ENCODE results near the gene DDX54.
"Not testable (repeated sequence)": the region's sequence is repeated elsewhere in the genome, so short reads cannot be mapped to it uniquely, and the experiment has no call there.

The DDX54 gene

DNA sequence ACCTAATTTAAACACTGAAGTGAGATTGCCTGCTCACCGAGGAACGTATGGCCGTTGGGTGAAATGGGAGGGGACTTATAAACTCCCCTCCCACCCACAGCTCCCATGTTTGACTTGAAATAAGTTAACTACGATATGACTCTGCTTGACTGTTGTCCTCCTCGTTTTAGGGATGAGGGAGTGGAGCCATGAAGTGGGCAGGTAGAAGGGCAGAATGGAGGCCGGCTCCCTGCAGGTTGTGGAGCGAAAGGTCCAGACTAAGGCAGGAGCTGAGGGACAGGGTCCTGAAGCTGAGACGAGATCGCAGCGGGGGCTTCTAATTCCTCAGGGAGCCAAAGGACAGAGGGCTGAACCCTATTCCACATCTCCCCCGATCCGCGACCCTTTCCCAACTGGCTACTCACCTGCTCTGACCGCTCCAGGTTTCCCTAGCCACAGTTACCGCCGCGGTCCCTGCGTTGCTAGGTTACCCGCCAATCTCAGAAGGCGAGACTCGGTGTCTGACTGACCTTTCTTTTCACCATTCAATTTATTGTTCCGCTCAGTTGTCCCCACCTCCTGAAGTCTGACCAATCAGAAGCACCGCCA is 35.4 kb upstream of the DDX54 start:
- DNase-seq: peak; percentile 28

DNA sequence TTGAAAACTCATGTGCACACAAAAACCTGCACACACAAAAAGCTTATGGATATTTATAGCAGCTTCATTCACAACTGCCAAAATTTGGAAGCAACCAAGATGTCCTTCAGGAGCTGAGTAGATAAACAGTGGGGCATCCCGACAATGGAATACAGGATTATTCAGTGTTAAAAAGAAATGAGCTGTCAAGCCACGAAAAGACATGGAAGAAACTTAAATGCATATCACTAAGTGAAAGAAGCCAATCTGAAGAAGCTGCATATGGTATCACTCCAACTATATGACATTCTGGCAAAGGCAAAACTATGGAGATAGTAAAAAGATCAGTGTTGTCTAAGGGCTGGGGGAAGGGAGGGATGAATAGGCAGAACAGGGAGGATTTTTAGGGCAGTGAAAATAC is 30.7 kb upstream of the DDX54 start:
- DNase-seq: no peak

DNA sequence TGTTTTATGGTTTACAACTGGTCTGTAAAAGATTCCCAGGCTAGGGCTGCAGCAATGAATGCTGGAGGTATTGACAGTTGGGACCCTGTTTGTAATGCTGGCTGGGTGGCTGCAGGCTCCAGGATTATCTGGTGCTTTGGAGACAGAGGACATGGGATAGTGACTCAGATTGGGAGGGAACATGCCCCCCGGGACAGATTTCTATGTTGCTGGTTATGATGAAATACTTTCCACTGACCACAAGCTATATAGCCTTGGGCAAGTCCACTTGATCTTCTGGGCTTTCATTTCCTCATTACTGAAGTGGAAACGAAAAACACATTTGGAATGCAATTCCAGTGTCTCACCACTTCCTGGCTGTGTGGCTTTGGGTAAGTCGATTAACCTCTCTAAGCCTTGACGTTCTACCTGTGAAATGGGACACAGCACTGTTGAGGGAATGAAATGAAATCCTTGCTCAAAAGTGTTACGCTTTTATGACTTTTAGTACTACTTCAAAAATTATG is 29.7 kb upstream of the DDX54 start:
- peak; percentile 59 for DNase-seq

DNA sequence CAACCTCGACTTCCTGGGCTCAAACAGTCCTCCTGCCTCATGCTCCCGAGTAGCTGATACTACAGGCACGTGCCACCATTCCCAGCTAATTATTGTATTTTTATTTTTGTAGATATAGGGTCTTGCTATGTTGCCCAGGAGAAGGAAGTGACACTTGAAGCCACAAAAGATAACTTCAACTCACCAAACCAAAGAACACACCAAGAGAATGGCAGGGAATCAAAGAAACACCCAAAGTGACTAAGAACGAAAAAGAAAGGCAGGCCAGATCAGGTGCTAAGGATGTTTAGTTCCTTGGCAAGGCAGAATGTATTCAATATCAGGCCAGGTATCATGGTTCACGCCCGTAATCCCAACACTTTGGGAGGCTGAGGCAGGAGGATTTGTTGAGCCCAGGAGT is 25.9 kb upstream of the DDX54 start:
- DNase-seq: no peak

DNA sequence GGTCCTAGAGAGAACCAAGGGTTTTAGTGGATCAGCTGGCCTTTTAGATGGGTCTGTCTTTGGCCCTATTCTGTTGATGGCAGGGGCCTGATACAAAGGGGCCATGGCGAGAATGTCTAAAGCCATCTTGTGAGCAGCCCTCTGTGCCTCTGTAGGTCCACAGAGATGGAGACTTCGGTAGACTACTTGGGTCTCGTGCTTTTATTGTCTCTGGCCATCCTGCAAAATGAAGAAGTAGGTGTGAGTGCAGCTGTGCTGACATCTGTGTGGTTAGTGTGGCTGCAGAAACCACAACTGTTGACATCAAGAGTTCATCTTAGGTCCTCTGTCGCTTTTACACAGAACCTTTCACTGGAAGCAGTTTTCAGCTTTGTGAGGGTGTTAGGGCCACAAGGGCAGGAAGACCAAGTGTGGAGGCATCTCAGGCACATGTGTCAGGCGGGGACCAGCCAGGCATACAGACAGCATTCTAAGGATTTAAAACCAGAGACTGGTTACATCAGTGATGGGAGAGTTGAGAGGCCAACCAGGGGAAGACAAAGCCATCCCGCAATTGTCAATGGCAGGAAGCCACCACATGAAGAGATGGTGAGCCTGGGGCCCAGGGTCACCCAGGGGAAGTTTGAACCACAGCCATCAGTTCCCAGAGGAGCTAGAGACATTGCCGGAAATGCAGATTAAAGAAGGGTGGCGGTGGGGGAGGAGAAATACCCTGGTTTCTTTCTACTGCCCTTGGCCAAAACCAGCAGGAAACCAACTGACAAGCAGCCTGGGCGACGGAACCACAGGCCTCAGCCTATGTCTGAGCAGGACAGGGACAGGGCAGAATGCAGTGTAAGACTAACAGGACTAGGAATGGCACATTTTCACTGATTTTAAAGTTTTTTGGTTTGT is 23.0 kb upstream of the DDX54 start:
- peak; percentile 93 for DNase-seq

DNA sequence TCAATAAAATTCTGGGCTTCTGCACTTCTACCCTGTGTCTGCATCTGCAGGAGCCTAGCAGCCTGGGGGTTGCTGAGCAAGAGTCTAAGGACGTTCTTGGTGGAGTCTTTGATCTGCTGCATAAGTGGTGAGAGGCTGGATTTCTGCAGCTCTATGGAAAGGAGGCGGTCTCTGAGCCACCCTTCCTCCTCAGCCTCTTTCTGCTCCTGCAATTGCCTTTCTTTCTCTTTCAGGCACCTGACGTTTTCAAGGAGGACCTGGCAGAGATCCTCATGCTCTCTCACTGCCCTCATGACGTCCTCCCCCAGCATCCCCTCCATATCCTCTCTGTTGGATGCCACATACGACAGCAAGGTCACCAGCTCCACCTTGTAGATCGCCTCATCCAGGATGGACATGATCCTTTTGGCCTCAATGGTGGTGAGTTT is 22.3 kb upstream of the DDX54 start:
- peak; percentile 70 for DNase-seq

DNA sequence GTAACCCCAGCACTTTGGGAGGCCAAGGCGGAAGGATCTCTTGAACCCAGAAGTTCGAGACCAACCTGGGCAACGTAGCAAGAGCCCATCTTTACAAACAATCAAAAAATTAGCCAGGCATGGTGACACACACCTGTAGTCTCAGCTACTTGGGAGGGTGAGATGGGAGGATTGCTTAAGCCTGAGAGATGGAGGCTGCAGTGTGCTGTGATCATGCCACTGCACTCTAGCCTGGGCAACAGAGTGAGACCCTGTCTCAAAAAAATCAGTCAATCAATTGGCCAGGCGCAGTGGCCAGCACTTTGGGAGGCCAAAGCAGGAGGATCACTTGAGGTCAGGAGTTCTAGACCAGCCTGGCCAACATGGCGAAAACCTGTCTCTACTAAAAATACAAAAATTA is 21.5 kb upstream of the DDX54 start:
- DNase-seq: not testable (repeated sequence)

DNA sequence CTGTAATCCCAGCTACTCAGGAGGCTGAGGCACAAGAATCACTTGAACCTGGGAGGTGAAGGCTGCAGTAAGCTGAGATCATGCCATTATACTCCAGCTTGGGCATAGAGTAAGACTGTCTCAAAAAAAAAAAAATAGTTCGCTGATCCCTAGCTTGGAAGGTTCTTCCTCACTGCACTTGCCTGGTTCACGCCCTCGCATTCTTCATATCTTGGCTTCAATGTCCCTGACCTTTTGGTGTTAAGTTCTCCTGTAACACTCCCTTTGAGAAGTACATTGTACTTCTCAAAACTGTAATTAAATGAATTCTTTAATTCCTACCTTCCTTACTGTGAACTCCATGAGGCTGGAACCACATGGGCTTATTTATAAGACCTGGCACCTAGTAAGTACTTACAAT is 19.5 kb upstream of the DDX54 start:
- no peak for DNase-seq

DNA sequence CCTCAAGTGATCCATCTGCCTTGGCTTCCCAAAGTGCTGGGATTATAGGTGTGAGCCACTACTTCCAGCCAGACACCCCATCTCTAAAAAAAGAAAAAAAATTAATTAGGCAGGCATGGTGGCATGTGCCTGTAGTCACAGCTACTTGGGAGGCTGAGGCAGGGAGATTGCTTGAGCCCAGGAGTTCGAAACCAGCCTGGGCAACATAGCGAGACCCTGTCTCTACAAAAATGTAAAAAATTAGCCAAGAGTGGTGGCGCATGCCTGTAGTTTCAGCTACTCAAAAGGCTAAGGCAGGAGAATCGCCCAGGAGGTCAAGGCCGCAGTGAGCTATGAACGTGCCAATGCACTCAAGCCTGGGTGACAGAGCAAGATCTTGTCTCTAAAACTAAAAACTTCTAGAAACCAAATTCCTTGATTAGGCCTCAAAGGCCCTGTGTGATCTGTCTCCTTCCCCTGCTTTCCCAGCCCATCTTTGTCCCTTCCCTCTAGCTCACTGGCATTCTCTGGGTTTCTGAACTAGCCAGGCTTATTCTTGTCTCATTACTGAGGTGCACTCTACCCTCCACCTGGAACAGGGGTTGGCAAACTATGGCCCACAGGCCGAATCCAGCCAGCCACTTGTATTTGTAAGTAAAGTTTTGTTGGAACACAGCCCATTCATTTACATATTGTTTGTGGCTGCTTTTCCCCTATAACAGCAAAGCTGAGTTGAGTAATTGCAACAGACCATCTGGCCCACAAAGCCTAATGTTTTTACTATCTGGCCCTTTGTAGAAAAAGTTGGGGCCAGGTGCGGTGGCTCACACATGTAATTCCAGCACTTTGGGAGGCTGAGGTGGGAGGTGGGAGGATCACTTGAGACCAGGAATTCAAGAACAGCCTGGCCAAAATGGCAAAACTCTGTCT is 18.8 kb upstream of the DDX54 start:
- DNase-seq: peak; percentile 79

DNA sequence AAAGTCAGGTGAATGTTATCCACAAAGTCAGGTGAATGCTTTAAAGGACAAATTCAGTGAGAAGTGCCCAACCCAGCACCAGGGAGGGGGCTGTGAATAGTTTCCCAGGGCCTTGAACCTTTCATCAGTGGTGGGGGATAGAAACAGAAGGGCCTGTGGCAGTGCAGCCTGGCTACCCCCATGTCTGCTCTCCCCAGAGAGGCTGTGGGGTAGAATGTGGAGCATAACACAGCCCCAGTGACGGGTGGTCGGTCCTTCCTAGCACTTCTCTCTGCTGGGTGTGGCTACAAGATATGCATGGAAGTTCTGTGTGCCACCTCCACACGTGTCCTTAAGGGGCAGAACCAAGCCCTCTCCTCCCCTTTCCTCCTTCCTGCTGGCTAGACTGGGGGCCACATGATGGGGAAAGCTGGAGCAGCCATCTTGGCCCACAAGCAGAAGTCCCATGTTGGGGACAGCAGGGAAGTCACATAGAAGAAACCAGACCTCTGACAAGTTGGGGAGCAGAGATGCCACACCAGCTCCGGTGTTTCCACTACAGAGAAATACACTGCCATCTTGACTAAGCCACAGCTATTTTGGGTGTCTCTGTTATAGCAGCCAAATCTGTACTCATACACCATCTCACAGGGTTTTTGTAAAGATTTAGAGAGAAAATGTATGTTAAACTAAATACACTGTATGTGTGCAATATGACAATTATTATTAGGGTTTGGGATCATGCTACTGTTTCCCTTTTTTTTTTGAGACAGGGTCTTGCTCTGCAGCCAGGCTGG is 17.2 kb upstream of the DDX54 start:
- no peak for DNase-seq

DNA sequence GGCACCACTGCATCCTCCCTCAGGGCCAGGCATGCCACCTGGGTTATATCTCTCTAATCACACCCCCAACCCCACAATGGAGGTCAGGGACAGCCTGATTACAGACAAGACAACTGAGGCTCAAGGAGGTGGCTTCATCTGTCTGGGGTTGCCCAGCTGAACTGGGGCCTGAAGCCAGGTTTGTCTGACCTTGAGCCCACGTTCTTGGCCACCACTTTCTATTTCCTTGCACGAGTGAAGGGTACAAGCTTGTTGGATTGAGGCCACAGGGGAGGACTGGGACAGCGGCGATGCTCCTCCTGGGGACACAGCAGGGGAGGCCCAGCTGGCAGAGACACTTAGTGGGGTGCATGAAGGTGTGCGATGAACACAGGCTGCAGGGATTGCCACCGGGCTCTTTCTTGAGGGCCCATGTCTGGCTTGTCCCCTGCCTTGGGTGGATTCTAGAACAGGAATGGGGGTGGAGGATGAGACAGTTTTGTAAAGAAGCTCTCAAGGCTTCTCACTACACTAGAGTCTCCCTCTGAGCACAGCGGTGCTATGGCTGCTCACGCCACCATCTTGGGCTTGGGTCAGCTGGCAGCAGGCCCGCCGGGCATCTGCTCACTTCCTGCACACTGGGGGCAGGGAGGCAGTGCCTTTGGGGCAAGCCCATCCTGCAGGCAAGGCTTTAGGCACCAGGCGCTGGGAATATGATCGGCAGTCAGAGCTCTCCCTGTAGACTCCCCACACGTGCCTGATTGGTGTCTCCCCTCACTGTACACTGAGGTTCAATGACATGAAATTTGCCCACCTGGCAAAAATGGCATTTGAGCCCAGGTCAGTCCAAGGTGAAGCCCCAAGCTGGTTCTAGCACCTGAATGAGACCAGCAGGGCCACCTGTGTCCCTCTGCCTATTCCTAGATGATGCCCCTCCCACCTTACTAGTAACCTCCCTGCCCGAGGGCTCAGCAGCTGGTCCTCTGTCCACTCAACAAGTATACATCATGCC is 16.2 kb upstream of the DDX54 start:
- peak; percentile 27 for DNase-seq

DNA sequence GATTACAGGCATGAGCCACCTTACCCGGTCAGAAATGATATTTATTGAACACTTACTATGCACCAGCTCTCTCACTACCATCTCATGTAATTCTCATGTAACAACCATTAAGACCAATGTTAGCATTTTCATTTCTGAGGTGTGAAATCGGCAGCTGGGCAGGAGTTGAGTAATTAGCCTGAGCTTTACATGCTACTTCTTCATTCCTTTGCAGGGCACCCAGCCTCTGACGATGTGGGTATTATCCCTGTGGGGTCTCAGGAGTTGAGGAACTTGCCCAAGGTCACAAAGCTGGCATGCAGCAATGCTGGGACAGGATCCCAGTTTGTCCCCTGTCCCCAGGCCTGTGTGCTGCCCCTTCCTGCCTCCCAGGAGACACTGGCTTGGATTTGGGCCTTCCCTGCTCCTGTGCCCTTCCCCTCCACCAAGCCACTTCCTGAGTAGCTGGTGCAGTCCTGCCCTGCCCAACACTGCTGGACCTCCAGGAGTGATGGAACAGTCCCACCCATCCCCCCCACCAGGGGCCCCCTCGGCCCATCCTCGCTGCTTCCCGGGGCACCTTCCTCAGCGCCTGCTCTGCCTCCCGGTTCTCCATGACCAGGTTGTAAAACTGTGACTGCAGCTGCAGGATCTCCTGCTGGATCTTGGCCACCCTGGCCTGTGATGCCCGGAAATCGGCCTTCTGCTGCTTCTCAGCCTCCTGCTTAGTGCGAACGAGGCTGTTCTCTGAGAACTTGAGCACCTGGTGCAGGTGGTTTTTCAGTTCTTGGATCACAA is 14.9 kb upstream of the DDX54 start:
- DNase-seq: no peak

DNA sequence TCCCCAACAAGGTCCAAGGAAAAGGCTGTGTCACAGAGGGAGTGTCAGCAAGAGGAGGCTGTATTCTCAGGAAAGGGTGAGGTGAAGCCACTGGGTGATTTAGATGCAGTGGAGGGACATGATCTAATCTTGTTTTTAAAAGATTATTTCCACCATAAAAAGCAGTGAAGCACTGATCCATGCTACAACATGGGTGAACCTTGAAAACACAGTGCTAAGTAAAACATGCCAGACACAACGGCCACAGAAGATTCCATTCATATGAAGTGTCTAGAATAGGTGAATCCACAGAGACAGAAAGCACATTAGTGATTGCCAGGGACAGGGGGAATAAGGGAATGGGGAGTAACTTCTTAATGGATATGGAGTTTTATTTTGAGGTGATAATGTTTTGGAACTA is 13.0 kb upstream of the DDX54 start:
- no peak for DNase-seq

DNA sequence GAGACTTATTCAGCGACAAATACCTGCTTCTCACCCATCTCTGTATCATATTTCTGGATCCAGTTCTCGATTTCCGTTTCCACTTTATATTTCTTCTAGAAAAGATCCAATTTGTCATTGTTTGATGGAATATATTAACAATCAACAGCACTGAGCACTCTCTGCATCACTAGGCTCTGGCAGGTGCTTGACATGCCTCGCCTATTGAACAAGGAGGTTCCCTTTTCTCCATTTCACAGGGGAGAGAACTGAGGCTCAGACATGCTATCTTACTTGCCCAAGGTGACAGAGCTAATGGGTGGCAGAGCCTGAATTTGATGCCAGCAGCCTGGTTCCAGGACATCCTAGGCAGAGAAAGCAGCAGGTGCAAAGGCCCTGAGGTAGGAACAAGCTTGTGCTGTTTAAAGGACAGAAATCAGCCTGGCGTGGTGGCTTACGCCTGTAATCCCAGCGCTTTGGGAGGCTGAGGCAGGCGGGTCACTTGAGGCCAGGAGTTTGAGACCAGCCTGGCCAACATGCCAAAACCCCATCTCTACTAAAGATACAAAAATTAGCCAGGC is 12.3 kb upstream of the DDX54 start:
- DNase-seq: no peak

DNA sequence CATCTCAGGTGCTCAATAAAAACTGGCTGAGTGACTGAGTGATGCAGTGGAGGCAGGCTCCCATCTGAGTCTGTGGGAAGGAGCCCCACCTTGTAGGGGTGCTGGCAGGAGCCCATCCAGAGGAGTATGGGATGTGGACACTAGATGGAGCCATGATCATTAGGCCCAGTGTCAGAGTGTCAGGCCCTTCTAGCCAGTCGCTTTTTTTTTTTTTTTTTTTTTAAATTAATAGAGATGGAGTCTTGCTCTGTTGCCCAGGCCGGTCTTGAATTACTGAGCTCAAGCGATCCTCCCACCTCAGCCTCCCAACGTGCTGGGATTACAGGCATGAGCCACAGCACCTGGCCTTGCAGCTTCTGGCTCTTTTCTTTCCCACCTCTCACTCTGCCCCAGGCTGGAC is 11.7 kb upstream of the DDX54 start:
- peak; percentile 83 for DNase-seq

DNA sequence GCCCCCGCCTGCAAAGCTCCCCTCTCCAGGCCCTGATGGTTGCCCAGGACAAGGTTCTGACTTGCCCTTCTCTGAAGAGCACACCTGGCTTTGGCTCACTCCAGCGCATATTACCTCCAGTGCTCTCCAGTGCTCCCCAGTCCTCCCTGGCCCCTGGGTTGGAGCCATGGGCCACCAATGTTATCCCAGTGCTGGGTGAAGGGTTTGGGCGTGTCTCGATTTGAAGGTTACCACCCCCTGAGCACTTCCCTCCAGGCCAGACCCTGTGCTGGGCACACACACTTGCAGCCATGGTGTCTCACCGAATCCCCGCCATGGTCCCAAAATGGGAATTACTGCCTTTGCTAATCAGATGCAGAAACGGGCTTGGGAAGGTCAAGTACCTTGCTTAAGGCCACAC is 11.3 kb upstream of the DDX54 start:
- no peak for DNase-seq

DNA sequence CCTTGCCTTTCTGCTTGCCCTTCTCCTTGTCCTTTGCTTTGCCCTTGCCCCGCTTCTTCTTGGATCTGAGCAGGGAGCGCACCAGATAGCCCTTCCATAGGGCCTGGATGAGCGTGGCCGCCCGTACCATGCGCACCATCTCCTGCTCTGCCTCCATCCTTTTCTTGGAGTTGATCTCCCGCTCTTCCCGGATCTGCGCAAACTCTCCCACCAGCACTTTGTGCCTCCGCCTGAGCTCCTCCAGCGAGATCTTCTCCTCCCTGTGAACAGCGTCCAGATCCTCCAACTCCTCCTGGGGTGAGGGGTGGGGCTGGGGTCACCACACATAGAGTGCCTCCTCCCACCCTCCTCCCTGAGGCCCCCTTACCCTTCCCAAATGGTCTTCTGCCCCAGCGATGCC is 10.3 kb upstream of the DDX54 start:
- DNase-seq: no peak

DNA sequence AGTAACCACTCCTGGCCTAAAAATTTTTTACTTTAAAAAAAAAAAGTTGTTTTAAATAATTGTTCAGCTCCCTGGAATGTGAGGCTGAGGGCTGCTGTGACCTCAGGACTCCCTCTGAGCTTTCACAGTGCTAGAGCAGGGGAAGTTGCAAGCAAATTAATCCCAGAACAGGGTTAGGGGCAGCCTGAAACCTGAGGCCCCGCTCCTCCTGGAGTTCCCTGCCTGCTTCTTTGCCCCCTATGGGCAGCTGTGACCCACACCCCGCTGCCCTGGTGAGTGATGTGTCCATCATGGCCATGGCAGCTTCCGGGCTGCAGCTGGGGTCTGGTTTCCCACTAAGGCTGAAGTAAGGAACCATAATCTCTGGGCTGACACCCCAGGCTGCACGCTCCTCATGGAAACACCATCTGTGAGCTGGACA is 9.7 kb upstream of the DDX54 start:
- DNase-seq: no peak

DNA sequence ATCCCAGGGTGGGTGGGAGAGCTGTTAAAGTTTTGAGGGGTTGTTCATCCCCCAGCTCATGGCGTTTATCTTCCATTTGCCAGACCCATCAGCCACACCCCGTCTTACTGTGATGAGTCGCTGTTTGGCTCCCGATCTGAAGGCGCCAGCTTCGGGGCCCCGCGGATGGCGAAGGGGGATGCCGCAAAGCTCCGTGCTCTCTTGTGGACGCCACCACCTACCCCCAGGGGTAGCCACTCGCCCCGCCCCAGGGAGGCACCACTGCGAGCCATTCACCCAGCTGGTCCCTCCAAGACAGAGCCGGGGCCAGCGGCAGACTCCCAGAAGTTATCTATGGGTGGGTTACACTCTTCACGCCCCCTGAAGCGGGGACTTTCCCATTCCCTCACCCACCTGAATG is 5.9 kb upstream of the DDX54 start:
- DNase-seq: no peak

DNA sequence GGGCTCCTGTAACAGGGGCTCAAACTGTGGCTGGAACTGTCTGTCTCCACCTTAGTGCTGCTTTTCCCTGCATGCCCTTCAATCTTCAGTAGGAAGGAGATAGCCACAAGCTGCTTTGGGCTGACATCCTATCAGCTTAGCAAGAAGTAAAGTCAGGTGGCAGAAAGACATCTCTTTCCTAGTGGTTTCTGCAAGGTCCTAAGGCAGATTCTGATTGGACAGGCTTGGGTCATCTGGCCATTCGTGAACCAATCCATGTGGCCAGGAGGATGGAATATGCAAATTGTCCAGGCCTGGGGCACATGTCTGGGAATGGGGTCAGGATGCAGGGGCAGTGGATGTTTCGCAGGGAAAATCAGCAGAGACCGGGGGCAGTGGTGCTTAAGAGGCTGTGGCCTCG is 5.5 kb upstream of the DDX54 start:
- no peak for DNase-seq

All from RPMI8226 (cell line).